ENCODE results near the gene RAB44. TPM values are rescaled to one million over a fixed set of nuclear protein-coding genes. Genes with fewer than 3 reads are reported as not detected.

The RAB44 gene
- total RNA-seq, 1 experiment from 2014 or later: 0.11 TPM

- TF ChIP-seq USF2 (CRISPR knock-in tag; IDR thresholded peaks at IDR 0.05): no peak
- no peak for TF ChIP-seq SMAD4 (CRISPR knock-in tag; IDR thresholded peaks at IDR 0.05)
- TF ChIP-seq CBFB (CRISPR knock-in tag; IDR thresholded peaks at IDR 0.05; ENCODE audit: low read depth): no peak
- no peak for TF ChIP-seq ZNF512 (CRISPR knock-in tag; IDR thresholded peaks at IDR 0.05; ENCODE audit: borderline replicate concordance)
- no peak for TF ChIP-seq FOXP1 (CRISPR knock-in tag; IDR thresholded peaks at IDR 0.05; ENCODE audit: borderline replicate concordance)
- TF ChIP-seq JAZF1 (CRISPR knock-in tag; IDR thresholded peaks at IDR 0.05): no peak
- TF ChIP-seq MAX (CRISPR knock-in tag; IDR thresholded peaks at IDR 0.05): no peak
Observed at GRCh38 chr6:36734486-36735060, 36.9 kb downstream of the RAB44 start (continued).

- Mint-ChIP-seq H3K27ac (no peak overlapping the region), H3K4me3 (no peak overlapping the region), H3K9me3 (no peaks in the 10 kb centered on the region), H3K36me3 (no peaks in the 10 kb centered on the region), H3K27me3 (ENCODE audit: low read depth) (no peaks in the 10 kb centered on the region), H3K4me1 (peaks cover 16% of the 10 kb centered on the region)
- ChIA-PET CTCF (interaction anchor here (1.0 to 2.3 kb wide), 8 partner anchors 10 to 150 kb away, joined by 3 to 16 read pairs (median 3); partner anchors contain the start of gene C6orf89), POLR2A (interaction anchor here (0.6 kb wide), 2 partner anchors 23 to 24 kb away, joined by 3 read pairs; no protein-coding TSS in a partner anchor)
- TF ChIP-seq TCF7 (CRISPR knock-in tag; IDR thresholded peaks at IDR 0.05; ENCODE audit: low read depth) (no peak), CTCF (IDR thresholded peaks at IDR 0.05) (no peak), EMX1 (CRISPR knock-in tag; IDR thresholded peaks at IDR 0.05) (no peak), JAZF1 (CRISPR knock-in tag; IDR thresholded peaks at IDR 0.05) (no peak), ATF6 (CRISPR knock-in tag; IDR thresholded peaks at IDR 0.05) (no peak), ZNF263 (CRISPR knock-in tag; IDR thresholded peaks at IDR 0.05; ENCODE audit: low read depth) (no peak), ZNF396 (CRISPR knock-in tag; IDR thresholded peaks at IDR 0.05; ENCODE audit: borderline replicate concordance) (no peak), SP1 (CRISPR knock-in tag; conservative IDR thresholded peaks at IDR 0.05) (no peak), JUN (CRISPR knock-in tag; IDR thresholded peaks at IDR 0.05) (no peak)
- ATAC-seq: peak; percentile 26
- DNase-seq (ENCODE audit: low spot score): no peak
Observed at GRCh38 chr6:36735110-36736071, 37.8 kb downstream of the RAB44 start.

Data from WTC11 (cell line).